GM12872 (cell line): ENCODE data around the gene SMARCA2.

Experiments
- TF ChIP-seq, protein P1 (sequence below): IDR thresholded peaks from 3 replicates; pipeline ENCODE4 v1.5.1; 2011; ENCODE audit warnings: low read depth, mild to moderate bottlenecking, low read length, moderate library complexity; ENCODE audit not compliant: insufficient read depth

Gene SMARCA2

DNA sequence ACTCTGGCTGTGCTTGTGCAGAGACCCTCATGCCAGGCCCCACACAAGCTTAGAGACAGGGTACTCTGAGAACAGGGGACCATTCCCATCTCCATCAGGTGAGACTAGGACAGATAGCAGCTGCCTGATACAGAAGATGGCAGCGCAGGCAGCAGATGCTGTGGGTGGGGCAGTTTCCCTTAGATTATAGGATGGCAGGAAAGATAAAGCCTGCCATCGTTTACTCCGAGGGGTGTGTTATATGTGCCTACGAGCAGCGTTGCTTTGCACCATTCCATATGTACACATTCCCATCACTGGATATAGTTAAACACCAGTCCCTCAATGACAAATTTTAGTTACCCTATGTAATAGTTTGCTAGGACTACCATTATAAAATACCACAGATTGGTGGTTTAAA lies 135.2 kb downstream of the SMARCA2 start:
- TF ChIP-seq, protein P1, sequence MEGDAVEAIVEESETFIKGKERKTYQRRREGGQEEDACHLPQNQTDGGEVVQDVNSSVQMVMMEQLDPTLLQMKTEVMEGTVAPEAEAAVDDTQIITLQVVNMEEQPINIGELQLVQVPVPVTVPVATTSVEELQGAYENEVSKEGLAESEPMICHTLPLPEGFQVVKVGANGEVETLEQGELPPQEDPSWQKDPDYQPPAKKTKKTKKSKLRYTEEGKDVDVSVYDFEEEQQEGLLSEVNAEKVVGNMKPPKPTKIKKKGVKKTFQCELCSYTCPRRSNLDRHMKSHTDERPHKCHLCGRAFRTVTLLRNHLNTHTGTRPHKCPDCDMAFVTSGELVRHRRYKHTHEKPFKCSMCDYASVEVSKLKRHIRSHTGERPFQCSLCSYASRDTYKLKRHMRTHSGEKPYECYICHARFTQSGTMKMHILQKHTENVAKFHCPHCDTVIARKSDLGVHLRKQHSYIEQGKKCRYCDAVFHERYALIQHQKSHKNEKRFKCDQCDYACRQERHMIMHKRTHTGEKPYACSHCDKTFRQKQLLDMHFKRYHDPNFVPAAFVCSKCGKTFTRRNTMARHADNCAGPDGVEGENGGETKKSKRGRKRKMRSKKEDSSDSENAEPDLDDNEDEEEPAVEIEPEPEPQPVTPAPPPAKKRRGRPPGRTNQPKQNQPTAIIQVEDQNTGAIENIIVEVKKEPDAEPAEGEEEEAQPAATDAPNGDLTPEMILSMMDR, result no peak

DNA sequence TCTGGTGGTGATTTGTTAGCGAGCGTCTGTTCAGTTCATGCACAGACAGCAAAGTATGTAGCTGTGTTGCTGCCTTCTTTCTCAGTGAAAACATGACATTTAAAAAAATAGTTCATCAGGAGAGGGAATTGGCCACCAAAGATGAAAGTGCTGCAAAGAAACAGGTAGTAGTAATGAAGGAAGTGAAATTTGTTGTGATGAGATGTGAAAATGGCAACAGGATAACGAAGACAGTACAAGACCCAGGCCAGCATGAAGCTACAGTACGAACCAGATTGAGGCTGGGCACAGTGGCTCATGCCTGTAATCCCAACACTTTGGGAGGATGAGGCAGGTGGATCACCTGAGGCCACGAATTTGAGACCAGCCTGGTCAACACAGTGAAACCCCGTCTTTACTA lies 136.0 kb downstream of the SMARCA2 start:
- TF ChIP-seq, protein P1, result no peak

DNA sequence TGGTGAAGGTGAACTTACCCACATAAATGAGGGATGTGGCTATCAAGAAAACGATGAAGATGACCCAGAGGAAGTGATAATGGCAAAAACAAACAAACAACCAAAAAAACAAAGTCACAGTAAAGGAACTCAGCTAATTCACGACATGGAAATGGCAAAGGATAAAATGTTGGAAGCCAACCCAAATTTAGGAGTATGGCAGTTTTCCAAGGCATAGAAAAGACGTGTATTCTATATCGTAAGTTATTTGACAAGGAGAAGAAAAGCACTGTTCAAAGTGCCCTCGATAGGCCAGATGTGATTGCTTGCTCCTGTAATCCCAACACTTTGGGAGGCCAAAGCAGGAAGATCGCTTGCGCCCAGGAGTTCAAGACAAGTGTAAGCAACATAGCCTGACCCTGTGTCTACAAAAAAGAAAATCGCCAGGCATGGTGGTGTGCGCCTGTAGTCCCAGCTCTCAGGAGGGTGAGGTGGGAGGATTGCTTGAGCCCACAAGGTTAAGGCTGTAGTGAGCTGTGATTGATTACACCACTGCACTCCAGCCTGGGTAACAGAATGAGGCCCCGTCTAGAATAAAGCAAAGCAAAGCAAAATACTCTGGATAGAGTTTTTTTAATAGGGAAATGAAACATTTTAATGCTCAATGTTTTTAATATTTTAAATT lies 138.0 kb downstream of the SMARCA2 start:
- TF ChIP-seq, protein P1, result no peak

DNA sequence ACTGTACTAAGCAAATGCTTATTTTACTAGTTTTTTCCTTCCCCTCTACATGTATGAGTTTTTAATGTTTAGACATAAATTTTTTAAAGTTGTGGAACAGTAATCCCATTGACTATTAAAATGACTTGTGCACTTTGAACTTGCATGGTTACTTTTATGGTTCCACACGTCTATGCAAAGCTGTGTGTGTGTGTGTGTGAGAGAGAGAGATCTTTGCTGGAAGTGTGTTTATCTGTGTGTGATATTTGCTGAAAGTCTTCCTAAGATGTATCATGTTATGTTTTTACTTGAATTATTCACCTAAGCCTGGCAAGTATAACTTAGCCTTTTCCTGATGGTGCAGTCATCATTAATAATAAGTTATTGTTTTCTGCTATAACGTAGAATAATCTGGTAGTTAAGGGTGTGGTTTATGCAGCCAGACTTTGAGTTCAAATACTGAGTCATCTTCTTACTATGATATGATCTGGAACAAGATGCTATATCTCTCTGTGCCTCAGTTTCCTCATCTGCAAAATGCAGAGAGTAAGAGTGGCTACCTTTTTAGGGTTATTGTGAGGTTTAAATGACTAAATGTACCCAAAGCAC lies 138.6 kb downstream of the SMARCA2 start:
- TF ChIP-seq, protein P1, result no peak

DNA sequence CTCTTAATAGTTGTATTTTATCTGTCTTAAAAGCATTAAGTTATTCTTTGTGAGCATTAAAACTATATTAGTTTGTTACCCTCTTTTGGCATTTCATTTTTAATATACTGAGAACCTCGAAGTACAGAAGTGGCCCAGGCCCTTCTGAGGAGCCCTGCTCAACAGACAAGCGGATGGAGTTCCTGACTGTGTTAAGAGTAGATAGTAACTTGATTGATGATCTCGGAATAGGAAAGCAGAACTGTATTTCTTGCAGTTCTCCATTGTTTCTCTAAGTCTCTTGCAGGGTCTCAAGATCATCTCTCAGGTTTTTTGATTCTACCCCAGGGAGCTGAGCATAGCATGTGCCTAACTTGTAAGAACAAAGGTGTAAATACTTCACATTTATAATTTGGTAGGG lies 139.6 kb downstream of the SMARCA2 start:
- TF ChIP-seq, protein P1, result no peak

DNA sequence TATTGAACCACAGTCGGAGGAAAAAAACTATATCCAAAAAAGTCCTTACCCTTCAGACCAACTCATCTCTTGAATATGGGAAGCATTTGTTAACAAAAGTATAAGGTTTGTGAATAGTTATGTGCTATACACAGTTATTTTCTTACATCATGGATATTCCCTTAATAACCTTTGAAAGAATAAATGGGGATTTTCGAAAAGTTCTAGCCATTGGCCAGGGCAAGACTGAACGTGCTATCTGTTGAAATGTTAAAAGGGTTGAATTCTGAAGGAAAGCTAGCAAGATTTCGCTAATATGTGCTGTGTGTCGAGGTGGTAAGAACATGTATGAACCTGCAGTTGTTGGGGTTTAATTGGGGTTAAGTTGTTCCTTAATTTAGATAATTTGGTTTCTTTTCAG lies 140.8 kb downstream of the SMARCA2 start:
- TF ChIP-seq, protein P1, result no peak

DNA sequence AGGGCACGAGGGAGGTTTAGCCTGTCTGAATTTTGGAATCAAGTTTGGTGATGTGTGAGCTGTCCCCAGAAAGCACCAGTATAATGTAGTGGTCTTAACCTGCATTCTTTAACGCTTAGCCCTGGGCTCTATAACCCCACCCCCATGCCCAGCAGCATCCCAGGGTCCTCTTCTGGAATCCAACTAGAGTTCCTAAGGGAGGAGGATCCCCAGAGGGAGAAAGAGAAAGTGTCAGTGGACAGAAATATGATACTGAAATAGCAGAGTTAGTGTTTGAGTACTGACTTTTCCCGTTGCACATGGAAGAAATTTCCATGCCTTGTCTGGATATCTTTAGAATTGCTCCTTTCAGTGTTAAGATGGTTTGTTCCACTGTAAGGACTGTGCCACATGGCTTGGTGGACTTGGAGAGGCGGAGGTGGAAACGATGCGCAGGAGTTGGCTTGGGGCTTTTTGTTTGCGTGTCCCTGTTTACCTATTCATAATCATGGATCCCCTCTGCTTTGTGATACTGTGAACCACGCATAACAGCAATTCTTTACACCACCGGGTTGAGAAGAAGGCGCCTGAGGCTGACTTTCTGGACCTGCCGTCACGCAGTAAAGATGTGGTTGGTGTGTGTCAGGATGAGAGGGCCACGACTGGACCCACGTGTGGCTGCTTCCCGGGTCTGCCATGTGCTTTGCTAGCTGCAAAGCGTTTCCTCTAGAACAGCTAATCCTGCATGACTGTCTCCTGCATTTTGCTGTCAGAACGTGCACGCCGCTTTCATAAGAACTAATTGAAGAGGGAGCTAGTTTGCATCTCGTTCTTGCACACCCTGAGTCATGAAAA lies 142.3 kb downstream of the SMARCA2 start:
- TF ChIP-seq, protein P1, result no peak
